Esophagus muscularis mucosa (tissue), 4 donors: ENCODE results near the gene XYLT1. TPM values are rescaled to one million over a fixed set of nuclear protein-coding genes. Genes with fewer than 3 reads are reported as not detected.

ENCODE experiments used
- DNase-seq: peaks from one replicate; pipeline ENCODE4 v3.0.0-alpha.2; 2017; ENCODE audit errors: extremely low spot score
- H3K27ac ChIP-seq, 4 donors: fragments of 200-600 bp; sonication (generic); replicated peaks in 1 of 4; 1 replicate in 3 of 4; 2 replicates in 1 of 4; pipeline ENCODE4 v1.5.1; 2016 to 2019; ENCODE audit warnings: mild to moderate bottlenecking in 1 of 4
- H3K27me3 ChIP-seq, 4 donors: fragments of 200-600 bp; sonication (generic); one replicate each; pipeline versions ENCODE4 v1.5.1 to v1.6.0; 2016 to 2019
- H3K36me3 ChIP-seq, 4 donors: fragments of 200-600 bp; sonication (generic); one replicate each; pipeline ENCODE4 v1.5.1; 2016 to 2019
- H3K4me1 ChIP-seq, 4 donors: fragments of 200-600 bp; sonication (generic); one replicate each; pipeline ENCODE4 v1.5.1; 2016 to 2019
- H3K4me3 ChIP-seq, 4 donors: fragments of 200-600 bp; sonication (generic); 1 replicate in 2 of 4; 2 replicates in 2 of 4; pipeline ENCODE4 v1.5.1; 2016 to 2019; ENCODE audit warnings: mild to moderate bottlenecking in 4 of 4, moderate library complexity in 1 of 4
- H3K9me3 ChIP-seq, 4 donors: fragments of 200-600 bp; sonication (generic); 1 replicate in 3 of 4; 2 replicates in 1 of 4; pipeline ENCODE4 v1.5.1; 2016 to 2019
- CTCF ChIP-seq, 3 experiments: fragments of 200-600 bp in 2 of 3; fragments of 450-650 bp in 1 of 3; sonication (generic) in 2 of 3; IDR thresholded peaks; one replicate each; pipeline ENCODE4 v1.5.1; 2017 to 2019; ENCODE audit warnings: antibody characterized with exemption in 3 of 3, mild to moderate bottlenecking in 2 of 3, moderate library complexity in 1 of 3
- EP300 ChIP-seq: sonication (generic); formaldehyde crosslinking; IDR thresholded peaks from one replicate; pipeline ENCODE4 v1.6.1; 2017; ENCODE audit warnings: antibody characterized with exemption
- POLR2A ChIP-seq: fragments of 450-650 bp; IDR thresholded peaks from one replicate; pipeline ENCODE4 v1.6.1; 2017; ENCODE audit warnings: antibody characterized with exemption, moderate library complexity, mild to moderate bottlenecking, low read depth
- POLR2AphosphoS5 ChIP-seq, 2 donors: sonication (generic); formaldehyde crosslinking; IDR thresholded peaks; one replicate each; pipeline ENCODE4 v1.6.1; 2017; ENCODE audit warnings: antibody characterized with exemption in 2 of 2
- WGBS: methylation state at CpG from one replicate; pipeline ENCODE4 v1.1.5; 2018; 5-methylcytosine and 5-hydroxymethylcytosine counted together
- intact Hi-C: fragments of 100-400 bp; cut with DNase I; formaldehyde crosslinking; loops from one replicate; pipeline ENCODE4 v1.15.1; 2023
- total RNA-seq, 4 donors: library from RNA; depleted of rRNA; stranded (reverse); fragments of >200 nt; gene quantifications; one replicate each; pipeline versions ENCODE4 v1.1.0 to v1.2.1, GENCODE V29; 2016

Gene XYLT1
- total RNA-seq, 4 donors from 2014 or later: 25.2 to 57.1 (median 33.5) TPM

GRCh38 chr16:17304106-17304490, 166.7 kb downstream of the XYLT1 start:
- intact Hi-C loops: no loop called here
- DNase-seq: no peak
- WGBS: 47% methylated on average over 2 of the region's 2 CpGs
- H3K27me3 ChIP-seq: no peaks in the 10 kb centered on the region
- H3K4me1 ChIP-seq: peaks cover 23 to 85% (median 69%) of the 10 kb centered on the region in 4 donors
- no peak overlapping the region for H3K4me3 ChIP-seq
- no peaks in the 10 kb centered on the region for H3K9me3 ChIP-seq
- no peak for TF ChIP-seq CTCF (IDR thresholded peaks at IDR 0.05)
- no peak for TF ChIP-seq EP300
- TF ChIP-seq POLR2A: no peak
- TF ChIP-seq POLR2AphosphoS5 (IDR thresholded peaks at IDR 0.05): no peak
- H3K36me3 ChIP-seq: no peaks in the 10 kb centered on the region
- H3K27ac ChIP-seq: peak overlapping the region; percentile 70 to 95 (median 92)

GRCh38 chr16:17303101-17303500, 167.7 kb downstream of the XYLT1 start:
- intact Hi-C loops: no loop called here
- WGBS: 83% methylated on average over 5 of the region's 5 CpGs
- Histone ChIP-seq H3K36me3 (no peaks in the 10 kb centered on the region), H3K9me3 (no peaks in the 10 kb centered on the region), H3K4me1 (peaks cover 23 to 79% (median 67%) of the 10 kb centered on the region in 4 donors), H3K27ac (peak overlapping the region in 3 of 4 donors; percentile 91 to 95 (median 92)), H3K4me3 (no peak overlapping the region), H3K27me3 (no peaks in the 10 kb centered on the region)
- no peak for TF ChIP-seq POLR2AphosphoS5 (IDR thresholded peaks at IDR 0.05)
- TF ChIP-seq EP300: no peak
- no peak for TF ChIP-seq CTCF (IDR thresholded peaks at IDR 0.05)
- TF ChIP-seq POLR2A: no peak
- no peak for DNase-seq

- 78% methylated on average over 3 of the region's 3 CpGs for WGBS
- H3K27ac ChIP-seq: peak overlapping the region in 1 of 4 donors; percentile 45
- H3K9me3 ChIP-seq: no peaks in the 10 kb centered on the region
- H3K4me1 ChIP-seq: peaks cover 23 to 74% (median 67%) of the 10 kb centered on the region in 4 donors
- DNase-seq: no peak
- no peaks in the 10 kb centered on the region for H3K36me3 ChIP-seq
- TF ChIP-seq POLR2AphosphoS5 (IDR thresholded peaks at IDR 0.05) (no peak), EP300 (no peak)
- intact Hi-C loops: no loop called here
- H3K27me3 ChIP-seq: no peaks in the 10 kb centered on the region
- H3K4me3 ChIP-seq: no peak overlapping the region
Observed at GRCh38 chr16:17302620-17303019, 168.1 kb downstream of the XYLT1 start.

- Histone ChIP-seq H3K27me3 (no peaks in the 10 kb centered on the region), H3K36me3 (no peaks in the 10 kb centered on the region), H3K27ac (peak overlapping the region in 1 of 4 donors; percentile 45), H3K4me1 (peaks cover 23 to 74% (median 70%) of the 10 kb centered on the region in 4 donors), H3K9me3 (no peaks in the 10 kb centered on the region), H3K4me3 (no peak overlapping the region)
- DNase-seq: no peak
- intact Hi-C loops: no loop called here
- WGBS: 83% methylated on average over 4 of the region's 4 CpGs
- TF ChIP-seq POLR2A: no peak
Observed at GRCh38 chr16:17302214-17302613, 168.5 kb downstream of the XYLT1 start.

GRCh38 chr16:17301593-17302135, 169.1 kb downstream of the XYLT1 start:
- Histone ChIP-seq H3K4me3 (no peak overlapping the region), H3K27ac (peak overlapping the region in 2 of 4 donors; percentile 19 to 45), H3K27me3 (no peaks in the 10 kb centered on the region), H3K36me3 (no peaks in the 10 kb centered on the region), H3K4me1 (peaks cover 26 to 77% (median 75%) of the 10 kb centered on the region in 4 donors), H3K9me3 (no peaks in the 10 kb centered on the region)
- no peak for DNase-seq
- WGBS: 79% methylated on average over 10 of the region's 10 CpGs
- TF ChIP-seq CTCF (IDR thresholded peaks at IDR 0.05) (no peak), EP300 (no peak), POLR2AphosphoS5 (IDR thresholded peaks at IDR 0.05) (no peak), POLR2A (no peak)
- intact Hi-C loops: no loop called here

GRCh38 chr16:17301184-17301583, 169.6 kb downstream of the XYLT1 start:
- TF ChIP-seq POLR2AphosphoS5 (IDR thresholded peaks at IDR 0.05) (no peak), EP300 (no peak), POLR2A (no peak), CTCF (IDR thresholded peaks at IDR 0.05) (no peak)
- H3K4me3 ChIP-seq: no peak overlapping the region
- peak overlapping the region in 3 of 4 donors; percentile 7 to 45 (median 19) for H3K27ac ChIP-seq
- H3K9me3 ChIP-seq: no peaks in the 10 kb centered on the region
- peaks cover 31 to 82% (median 77%) of the 10 kb centered on the region in 4 donors for H3K4me1 ChIP-seq
- no peak for DNase-seq
- intact Hi-C loops: no loop called here
- no peaks in the 10 kb centered on the region for H3K36me3 ChIP-seq
- no peaks in the 10 kb centered on the region for H3K27me3 ChIP-seq
- 83% methylated on average over 4 of the region's 4 CpGs for WGBS
